ENCODE data around the gene SFXN5.

- TF ChIP-seq CTCF (IDR thresholded peaks at IDR 0.05; ENCODE audit: insufficient read depth, low read depth, low read length) (no peak), EZH2 (IDR thresholded peaks at IDR 0.05; ENCODE audit: insufficient read depth, low read length) (no peak)
Measured at GRCh38 chr2:72990695-72991438, 80.6 kb downstream of the SFXN5 start.
